Hepatic stellate cell (primary cell): ENCODE measurements around the gene KCNK5.

ENCODE experiments used
- DNase-seq: peaks from one replicate; pipeline ENCODE4 v3.0.0; 2011; ENCODE audit warnings: low spot score

The KCNK5 gene

GRCh38 chr6:39171489-39172376, 57.5 kb downstream of the KCNK5 start:
- DNase-seq = no peak

GRCh38 chr6:39170860-39171259, 58.4 kb downstream of the KCNK5 start:
- DNase-seq = no peak

GRCh38 chr6:39170389-39170788, 58.9 kb downstream of the KCNK5 start:
- DNase-seq = no peak

- DNase-seq = no peak
Observed at GRCh38 chr6:39169448-39170344, 59.6 kb downstream of the KCNK5 start.

- no peak for DNase-seq
Observed at GRCh38 chr6:39167866-39168625, 61.2 kb downstream of the KCNK5 start.

GRCh38 chr6:39167321-39167720, 62.0 kb downstream of the KCNK5 start:
- DNase-seq = no peak

- no peak for DNase-seq
Observed at GRCh38 chr6:39166912-39167290, 62.4 kb downstream of the KCNK5 start.

GRCh38 chr6:39166189-39166911, 62.9 kb downstream of the KCNK5 start:
- peak; percentile 62 for DNase-seq

- DNase-seq = no peak
Observed at GRCh38 chr6:39157511-39157910, 71.8 kb downstream of the KCNK5 start.

GRCh38 chr6:39156801-39157200, 72.5 kb downstream of the KCNK5 start:
- DNase-seq = no peak

GRCh38 chr6:39154705-39155104, 74.6 kb downstream of the KCNK5 start:
- DNase-seq = no peak

GRCh38 chr6:39153766-39154397, 75.4 kb downstream of the KCNK5 start:
- no peak for DNase-seq

GRCh38 chr6:39152262-39152661, 77.0 kb downstream of the KCNK5 start:
- DNase-seq = no peak

- no peak for DNase-seq
Observed at GRCh38 chr6:39151211-39151610, 78.1 kb downstream of the KCNK5 start.

- no peak for DNase-seq
Observed at GRCh38 chr6:39144481-39145173, 84.6 kb downstream of the KCNK5 start.

- no peak for DNase-seq
Observed at GRCh38 chr6:39143238-39143930, 85.9 kb downstream of the KCNK5 start.

- no peak for DNase-seq
Observed at GRCh38 chr6:39140556-39141167, 88.6 kb downstream of the KCNK5 start.
